Activated T-cell treated with anti-CD3 and anti-CD28 coated beads for 24 hours (primary cell): ENCODE data around the gene SRGAP2B.
"Not testable (repeated sequence)": the region's sequence is repeated elsewhere in the genome, so short reads cannot be mapped to it uniquely, and the experiment has no call there.

Experiments
- DNase-seq: peaks from one replicate; pipeline ENCODE4 v3.0.0-alpha.2; 2020; ENCODE audit warnings: low read depth

Gene SRGAP2B

GRCh38 chr1:144894454-144895201 is 200.5 kb downstream of the SRGAP2B start:
- DNase-seq: not testable (repeated sequence)

- not testable (repeated sequence) for DNase-seq
Measured at GRCh38 chr1:144893710-144894438, 201.3 kb downstream of the SRGAP2B start.

GRCh38 chr1:144893062-144893461 is 202.1 kb downstream of the SRGAP2B start:
- DNase-seq: not testable (repeated sequence)

- not testable (repeated sequence) for DNase-seq
Measured at GRCh38 chr1:144889450-144890115, 205.5 kb downstream of the SRGAP2B start.

GRCh38 chr1:144883022-144883421 is 212.1 kb downstream of the SRGAP2B start:
- peak; percentile 6 for DNase-seq

GRCh38 chr1:144882343-144882742 is 212.8 kb downstream of the SRGAP2B start:
- not testable (repeated sequence) for DNase-seq

GRCh38 chr1:144858607-144859006 is 236.5 kb downstream of the SRGAP2B start:
- not testable (repeated sequence) for DNase-seq
